ENCODE data around the gene GOPC. TPM values are rescaled to one million over a fixed set of nuclear protein-coding genes. Genes with fewer than 3 reads are reported as not detected.
"Not testable (repeated sequence)": the region's sequence is repeated elsewhere in the genome, so short reads cannot be mapped to it uniquely, and the experiment has no call there.

Gene GOPC
- polyA plus RNA-seq, 1 donor from 2014 or later, result 69.2 TPM

DNA sequence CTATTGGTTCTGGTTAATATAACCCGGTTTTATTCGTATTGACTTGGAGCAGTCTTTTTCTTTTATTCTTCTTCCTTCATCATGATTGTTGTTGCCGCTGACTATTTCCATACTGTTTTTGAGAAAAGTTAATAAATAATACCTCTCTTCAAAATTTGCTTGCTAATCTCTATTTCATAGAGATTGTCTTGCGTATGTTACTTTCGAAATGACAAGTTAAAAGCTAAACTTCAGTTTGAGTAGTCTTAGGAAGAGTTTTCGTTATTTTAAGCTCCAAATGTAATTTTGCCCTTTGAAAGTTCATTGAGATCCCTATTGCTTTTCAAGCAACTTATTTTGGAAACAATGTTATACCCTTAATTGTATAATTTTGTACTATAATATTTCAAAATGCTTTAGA lies 83.4 kb downstream of the GOPC start:
- no peaks in the 10 kb centered on the region for H3K9me2 ChIP-seq (ENCODE audit: insufficient read depth, low read length)
- no peaks in the 10 kb centered on the region for H3K9me3 ChIP-seq (ENCODE audit: low read length)
- H3F3A ChIP-seq (ENCODE audit: insufficient read depth, low read length, poor library complexity, severe bottlenecking), result no peaks in the 10 kb centered on the region
- no peak overlapping the region for H3K27ac ChIP-seq (ENCODE audit: low read length)
- H2AFZ ChIP-seq (ENCODE audit: low read depth, low read length), result no peak overlapping the region
- H3K4me3 ChIP-seq (ENCODE audit: low read length), result no peak overlapping the region
- no peaks in the 10 kb centered on the region for H3K79me2 ChIP-seq (replicated peaks; ENCODE audit: insufficient read depth, low read length)
- no peaks in the 10 kb centered on the region for H3K27me3 ChIP-seq (ENCODE audit: insufficient read depth, low read depth, low read length)
- H3K9ac ChIP-seq (ENCODE audit: low read length), result no peak overlapping the region
- no peak overlapping the region for H3K4me2 ChIP-seq (ENCODE audit: low read length)
- H3K36me3 ChIP-seq (ENCODE audit: insufficient read depth, low read length), result no peaks in the 10 kb centered on the region
- TF ChIP-seq CTCF (IDR thresholded peaks at IDR 0.05; ENCODE audit: poor library complexity, severe bottlenecking) (no peak), POLR2AphosphoS5 (IDR thresholded peaks at IDR 0.05) (no peak), RAD21 (conservative IDR thresholded peaks at IDR 0.05) (no peak), MXI1 (conservative IDR thresholded peaks at IDR 0.05; ENCODE audit: poor library complexity, severe bottlenecking) (no peak), EP300 (conservative IDR thresholded peaks at IDR 0.05; ENCODE audit: poor library complexity, severe bottlenecking) (no peak), EZH2 (IDR thresholded peaks at IDR 0.05; ENCODE audit: borderline replicate concordance, insufficient read depth, low read length, poor library complexity, severe bottlenecking) (no peak), TAF1 (IDR thresholded peaks at IDR 0.05; ENCODE audit: low read depth) (no peak), SMC3 (conservative IDR thresholded peaks at IDR 0.05; ENCODE audit: poor library complexity) (no peak)
- TF ChIP-seq, protein P1, sequence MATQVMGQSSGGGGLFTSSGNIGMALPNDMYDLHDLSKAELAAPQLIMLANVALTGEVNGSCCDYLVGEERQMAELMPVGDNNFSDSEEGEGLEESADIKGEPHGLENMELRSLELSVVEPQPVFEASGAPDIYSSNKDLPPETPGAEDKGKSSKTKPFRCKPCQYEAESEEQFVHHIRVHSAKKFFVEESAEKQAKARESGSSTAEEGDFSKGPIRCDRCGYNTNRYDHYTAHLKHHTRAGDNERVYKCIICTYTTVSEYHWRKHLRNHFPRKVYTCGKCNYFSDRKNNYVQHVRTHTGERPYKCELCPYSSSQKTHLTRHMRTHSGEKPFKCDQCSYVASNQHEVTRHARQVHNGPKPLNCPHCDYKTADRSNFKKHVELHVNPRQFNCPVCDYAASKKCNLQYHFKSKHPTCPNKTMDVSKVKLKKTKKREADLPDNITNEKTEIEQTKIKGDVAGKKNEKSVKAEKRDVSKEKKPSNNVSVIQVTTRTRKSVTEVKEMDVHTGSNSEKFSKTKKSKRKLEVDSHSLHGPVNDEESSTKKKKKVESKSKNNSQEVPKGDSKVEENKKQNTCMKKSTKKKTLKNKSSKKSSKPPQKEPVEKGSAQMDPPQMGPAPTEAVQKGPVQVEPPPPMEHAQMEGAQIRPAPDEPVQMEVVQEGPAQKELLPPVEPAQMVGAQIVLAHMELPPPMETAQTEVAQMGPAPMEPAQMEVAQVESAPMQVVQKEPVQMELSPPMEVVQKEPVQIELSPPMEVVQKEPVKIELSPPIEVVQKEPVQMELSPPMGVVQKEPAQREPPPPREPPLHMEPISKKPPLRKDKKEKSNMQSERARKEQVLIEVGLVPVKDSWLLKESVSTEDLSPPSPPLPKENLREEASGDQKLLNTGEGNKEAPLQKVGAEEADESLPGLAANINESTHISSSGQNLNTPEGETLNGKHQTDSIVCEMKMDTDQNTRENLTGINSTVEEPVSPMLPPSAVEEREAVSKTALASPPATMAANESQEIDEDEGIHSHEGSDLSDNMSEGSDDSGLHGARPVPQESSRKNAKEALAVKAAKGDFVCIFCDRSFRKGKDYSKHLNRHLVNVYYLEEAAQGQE (IDR thresholded peaks at IDR 0.05; ENCODE audit: borderline replicate concordance), result no peak
- H4K20me1 ChIP-seq (ENCODE audit: insufficient read depth), result no peaks in the 10 kb centered on the region

- not testable (repeated sequence) for H3K27me3 ChIP-seq (ENCODE audit: insufficient read depth, low read depth, low read length); H3K79me2 ChIP-seq (replicated peaks; ENCODE audit: insufficient read depth, low read length); H3K9ac ChIP-seq (ENCODE audit: low read length); H3K4me3 ChIP-seq (ENCODE audit: low read length); H3K9me3 ChIP-seq (ENCODE audit: low read length); H3K36me3 ChIP-seq (ENCODE audit: insufficient read depth, low read length); H3F3A ChIP-seq (ENCODE audit: insufficient read depth, low read length, poor library complexity, severe bottlenecking); H3K4me2 ChIP-seq (ENCODE audit: low read length); H2AFZ ChIP-seq (ENCODE audit: low read depth, low read length); H3K9me2 ChIP-seq (ENCODE audit: insufficient read depth, low read length); H3K27ac ChIP-seq (ENCODE audit: low read length); H4K20me1 ChIP-seq (ENCODE audit: insufficient read depth)
Observed at GRCh38 chr6:117517995-117518394, 84.3 kb downstream of the GOPC start.

- Histone ChIP-seq H2AFZ (ENCODE audit: low read depth, low read length) (no peak overlapping the region), H3K9ac (ENCODE audit: low read length) (no peak overlapping the region), H4K20me1 (ENCODE audit: insufficient read depth) (no peaks in the 10 kb centered on the region), H3F3A (ENCODE audit: insufficient read depth, low read length, poor library complexity, severe bottlenecking) (no peaks in the 10 kb centered on the region), H3K4me2 (ENCODE audit: low read length) (no peak overlapping the region), H3K27me3 (ENCODE audit: insufficient read depth, low read depth, low read length) (no peaks in the 10 kb centered on the region), H3K36me3 (ENCODE audit: insufficient read depth, low read length) (no peaks in the 10 kb centered on the region), H3K27ac (ENCODE audit: low read length) (no peak overlapping the region), H3K4me3 (ENCODE audit: low read length) (no peak overlapping the region), H3K9me3 (ENCODE audit: low read length) (no peaks in the 10 kb centered on the region), H3K79me2 (replicated peaks; ENCODE audit: insufficient read depth, low read length) (no peaks in the 10 kb centered on the region), H3K9me2 (ENCODE audit: insufficient read depth, low read length) (no peaks in the 10 kb centered on the region)
- no peak for TF ChIP-seq EZH2 (IDR thresholded peaks at IDR 0.05; ENCODE audit: borderline replicate concordance, insufficient read depth, low read length, poor library complexity, severe bottlenecking)
- TF ChIP-seq TAF1 (IDR thresholded peaks at IDR 0.05; ENCODE audit: low read depth), result no peak
- no peak for TF ChIP-seq MXI1 (conservative IDR thresholded peaks at IDR 0.05; ENCODE audit: poor library complexity, severe bottlenecking)
- no peak for TF ChIP-seq POLR2AphosphoS5 (IDR thresholded peaks at IDR 0.05)
- no peak for TF ChIP-seq EP300 (conservative IDR thresholded peaks at IDR 0.05; ENCODE audit: poor library complexity, severe bottlenecking)
- no peak for TF ChIP-seq CTCF (IDR thresholded peaks at IDR 0.05; ENCODE audit: poor library complexity, severe bottlenecking)
- TF ChIP-seq SMC3 (conservative IDR thresholded peaks at IDR 0.05; ENCODE audit: poor library complexity), result no peak
- TF ChIP-seq RAD21 (conservative IDR thresholded peaks at IDR 0.05), result no peak
- TF ChIP-seq, protein P1 (IDR thresholded peaks at IDR 0.05; ENCODE audit: borderline replicate concordance), result no peak
Observed at GRCh38 chr6:117515326-117515725, 87.0 kb downstream of the GOPC start.
